GM12801 (cell line): ENCODE measurements around the gene ZNF775.

Source experiments
- CTCF ChIP-seq: IDR thresholded peaks from one replicate; pipeline ENCODE4 v1.5.1; 2011; ENCODE audit warnings: control low read depth; ENCODE audit not compliant: insufficient read length; ENCODE audit errors: extremely low read depth

Gene ZNF775

GRCh38 chr7:150346922-150347321 is 32.2 kb upstream of the ZNF775 start:
- no peak for TF ChIP-seq CTCF

- no peak for TF ChIP-seq CTCF
Measured at GRCh38 chr7:150351587-150352194, 27.4 kb upstream of the ZNF775 start.

- TF ChIP-seq CTCF, result no peak
Measured at GRCh38 chr7:150355666-150356059, 23.5 kb upstream of the ZNF775 start.

GRCh38 chr7:150356265-150356897 is 22.7 kb upstream of the ZNF775 start:
- no peak for TF ChIP-seq CTCF

- no peak for TF ChIP-seq CTCF
Measured at GRCh38 chr7:150357270-150357669, 21.9 kb upstream of the ZNF775 start.

GRCh38 chr7:150357771-150358427 is 21.2 kb upstream of the ZNF775 start:
- no peak for TF ChIP-seq CTCF

- no peak for TF ChIP-seq CTCF
Measured at GRCh38 chr7:150358433-150358832, 20.7 kb upstream of the ZNF775 start.
